GM12801 (cell line): ENCODE data around the gene HK1.

ENCODE experiments used
- CTCF ChIP-seq: IDR thresholded peaks from one replicate; pipeline ENCODE4 v1.5.1; 2011; ENCODE audit warnings: control low read depth; ENCODE audit not compliant: insufficient read length; ENCODE audit errors: extremely low read depth

HK1 gene

GRCh38 chr10:69439350-69439739, 161.0 kb downstream of the HK1 start:
- no peak for TF ChIP-seq CTCF

DNA sequence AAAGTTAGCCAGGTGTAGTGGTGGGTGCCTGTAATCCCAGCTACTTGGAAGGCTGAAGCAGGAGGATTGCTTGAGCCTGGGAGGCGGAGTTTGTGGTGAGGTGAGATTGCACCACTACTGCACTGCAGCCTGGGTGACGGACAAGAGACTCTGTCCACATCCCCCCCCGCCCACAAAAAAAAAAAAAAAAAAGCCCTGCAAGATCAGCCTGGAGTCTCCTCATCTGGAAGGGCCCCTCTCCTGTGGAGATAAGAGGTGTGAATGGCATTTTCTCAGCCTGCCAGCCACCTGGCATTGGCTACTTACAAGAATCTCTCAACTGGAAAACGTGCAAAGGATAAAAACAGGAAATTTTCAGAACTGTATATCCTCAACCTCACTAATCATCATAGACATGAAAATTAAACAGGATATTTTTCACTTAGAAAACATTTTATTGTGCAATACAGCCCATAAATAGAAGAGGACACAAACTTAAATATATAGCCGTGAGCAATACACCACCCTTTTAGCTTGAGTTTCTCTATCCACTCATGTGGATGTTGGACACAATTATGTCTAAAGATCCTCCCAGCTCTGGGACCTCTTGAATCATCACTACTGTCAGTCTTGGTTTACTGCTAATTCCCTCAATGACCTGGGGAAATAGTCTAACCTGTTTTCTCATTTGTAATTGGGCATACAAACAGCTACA, 161.7 kb downstream of the HK1 start:
- TF ChIP-seq CTCF: no peak

DNA sequence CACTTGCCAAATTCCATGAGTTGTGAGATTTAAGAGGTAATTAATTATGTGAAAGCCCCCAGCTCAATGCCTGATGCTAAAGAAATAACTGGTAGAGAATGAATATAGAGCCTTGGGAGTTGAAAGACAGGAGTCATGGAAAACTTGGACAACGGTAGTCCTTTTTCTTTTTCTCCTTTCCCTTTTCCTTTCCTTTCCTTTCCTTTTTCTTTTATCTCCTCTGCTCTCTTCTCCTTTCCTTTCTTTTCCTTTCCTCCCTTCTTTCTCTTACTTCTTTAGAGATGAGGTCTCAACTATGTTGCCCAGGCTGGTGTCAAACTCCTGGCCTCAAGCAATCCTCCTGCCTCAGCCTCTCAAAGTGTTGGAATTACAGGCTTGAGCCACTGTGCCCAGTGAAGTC, 165.1 kb downstream of the HK1 start:
- TF ChIP-seq CTCF: no peak

DNA sequence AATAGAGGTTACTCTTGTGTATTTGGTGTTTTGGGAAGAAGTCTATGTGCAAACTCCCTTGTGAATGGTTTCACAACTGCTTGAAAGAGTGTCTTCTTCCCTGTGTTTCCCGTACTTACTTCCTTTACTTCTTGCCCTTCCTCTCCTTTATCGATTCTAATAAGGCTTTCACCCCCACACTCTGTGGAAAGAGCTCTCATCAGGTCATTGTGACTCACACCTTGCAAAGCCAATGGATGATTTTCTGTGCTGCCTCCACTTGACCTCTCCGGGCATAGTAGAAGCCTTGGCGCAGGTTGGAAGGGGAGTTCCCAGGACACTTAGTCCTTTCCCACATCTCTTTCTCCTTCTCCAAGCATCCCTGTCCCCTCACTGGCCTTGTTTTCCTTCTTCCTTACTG, 166.7 kb downstream of the HK1 start:
- TF ChIP-seq CTCF: no peak

GRCh38 chr10:69446229-69446628, 167.9 kb downstream of the HK1 start:
- TF ChIP-seq CTCF: no peak

DNA sequence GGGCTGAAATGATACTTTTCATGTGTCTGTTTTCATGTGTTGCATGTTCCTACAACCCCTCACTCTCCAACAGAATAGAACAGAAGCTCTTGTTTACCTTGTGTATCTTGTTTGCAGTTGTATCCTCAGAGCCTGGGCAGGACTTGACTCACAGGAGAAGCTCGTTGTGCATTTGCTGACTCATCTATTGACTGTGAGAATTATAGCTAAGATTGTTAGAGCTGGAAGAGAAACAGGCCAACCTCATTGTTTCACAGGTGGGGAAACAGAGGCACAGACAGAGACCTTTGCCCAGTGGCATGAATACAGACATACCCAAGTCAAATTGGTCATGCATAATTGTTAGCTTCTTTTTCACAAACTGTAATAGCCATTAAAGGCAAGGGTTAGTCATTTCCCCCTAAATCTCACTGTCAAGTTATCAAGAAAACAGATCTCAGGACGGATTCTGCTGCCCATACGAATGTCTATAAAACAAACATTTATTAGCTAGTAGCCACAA, 168.4 kb downstream of the HK1 start:
- TF ChIP-seq CTCF: no peak

DNA sequence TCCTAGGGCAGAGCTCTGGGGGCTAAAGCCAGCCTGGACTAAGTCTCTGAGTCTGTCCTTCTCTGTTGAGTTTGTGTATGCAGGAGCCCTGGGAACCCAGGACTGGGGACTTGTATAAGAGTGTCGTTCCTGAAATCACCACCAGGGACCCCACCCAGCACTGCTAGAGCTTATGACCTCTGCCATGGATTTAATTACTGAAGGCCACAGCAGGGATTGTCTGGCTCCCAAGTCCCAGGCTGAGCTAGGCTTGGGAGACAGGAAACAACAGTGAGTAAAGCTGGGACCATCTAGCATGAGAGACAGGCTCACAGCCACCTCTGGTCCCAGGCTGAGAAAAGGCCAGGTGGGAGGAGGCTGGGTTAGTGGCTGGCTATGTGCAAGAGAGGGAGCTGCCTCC, 171.5 kb downstream of the HK1 start:
- TF ChIP-seq CTCF: no peak
